NCI-H2081 treated with DMSO at 0.1 percent for 48 hours (cell line): Measurements from ENCODE around the gene PLEKHG1.

Experiments
- DNase-seq: peaks from one replicate; lab custom pipeline; 2025; lab: John Stamatoyannopoulos, UW

Gene PLEKHG1

DNA sequence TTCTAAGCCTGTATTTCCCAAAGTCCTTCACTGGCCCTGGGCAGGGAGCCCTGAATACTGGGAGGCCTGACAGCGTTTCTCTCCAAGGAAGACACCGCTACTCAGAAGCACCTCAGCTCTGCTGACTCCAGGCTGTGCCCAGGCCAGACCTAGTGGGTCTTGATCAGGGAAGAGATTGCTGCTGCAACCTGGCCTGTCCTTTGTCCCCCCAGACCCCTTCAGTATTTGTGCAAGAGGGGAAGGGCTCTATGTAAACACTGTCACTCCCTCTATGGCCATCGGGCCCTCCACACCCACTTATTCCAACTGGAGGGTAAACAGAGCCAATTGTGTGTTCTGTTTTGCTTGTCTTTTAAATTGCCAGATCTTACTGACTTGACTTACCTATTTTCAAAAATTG lies 20.6 kb downstream of the PLEKHG1 start:
- no peak for DNase-seq

DNA sequence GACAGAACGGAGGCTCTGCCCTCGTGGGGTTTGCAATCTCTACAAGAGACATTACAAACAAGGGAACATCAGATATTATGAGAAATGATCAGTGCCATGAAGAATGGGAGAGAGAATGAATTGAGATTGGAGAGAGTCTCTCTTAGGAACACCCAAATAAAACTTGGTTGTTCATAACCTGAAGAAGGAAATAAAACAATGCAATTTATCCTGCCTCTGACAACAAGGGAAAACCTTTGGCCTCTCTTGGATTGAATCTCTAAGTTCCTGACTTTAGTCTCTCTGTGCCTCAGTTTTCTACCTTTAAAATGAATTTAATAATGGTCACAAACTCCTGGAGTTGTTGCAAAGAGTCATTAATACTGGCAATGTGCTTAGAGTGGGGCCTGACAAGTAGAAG lies 21.1 kb downstream of the PLEKHG1 start:
- no peak for DNase-seq

DNA sequence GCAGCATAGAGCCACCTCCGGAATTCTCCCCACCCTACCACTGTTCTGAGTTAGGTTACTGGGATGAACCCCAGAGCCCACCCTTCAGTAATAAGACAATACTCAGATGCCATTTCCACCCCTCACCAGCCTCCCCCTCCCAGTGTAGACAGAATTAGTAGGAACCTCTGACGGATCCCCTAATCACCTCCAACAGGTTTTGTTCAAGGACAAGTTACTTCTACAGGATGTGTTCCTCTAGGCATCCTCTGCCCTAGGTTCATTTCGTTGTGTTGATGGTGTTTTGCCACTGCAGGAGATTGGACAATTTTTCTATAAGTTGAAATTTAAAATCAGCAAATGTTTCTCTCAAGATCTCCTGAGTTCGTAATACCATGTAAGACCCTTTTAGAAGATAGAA lies 22.8 kb downstream of the PLEKHG1 start:
- DNase-seq = no peak

DNA sequence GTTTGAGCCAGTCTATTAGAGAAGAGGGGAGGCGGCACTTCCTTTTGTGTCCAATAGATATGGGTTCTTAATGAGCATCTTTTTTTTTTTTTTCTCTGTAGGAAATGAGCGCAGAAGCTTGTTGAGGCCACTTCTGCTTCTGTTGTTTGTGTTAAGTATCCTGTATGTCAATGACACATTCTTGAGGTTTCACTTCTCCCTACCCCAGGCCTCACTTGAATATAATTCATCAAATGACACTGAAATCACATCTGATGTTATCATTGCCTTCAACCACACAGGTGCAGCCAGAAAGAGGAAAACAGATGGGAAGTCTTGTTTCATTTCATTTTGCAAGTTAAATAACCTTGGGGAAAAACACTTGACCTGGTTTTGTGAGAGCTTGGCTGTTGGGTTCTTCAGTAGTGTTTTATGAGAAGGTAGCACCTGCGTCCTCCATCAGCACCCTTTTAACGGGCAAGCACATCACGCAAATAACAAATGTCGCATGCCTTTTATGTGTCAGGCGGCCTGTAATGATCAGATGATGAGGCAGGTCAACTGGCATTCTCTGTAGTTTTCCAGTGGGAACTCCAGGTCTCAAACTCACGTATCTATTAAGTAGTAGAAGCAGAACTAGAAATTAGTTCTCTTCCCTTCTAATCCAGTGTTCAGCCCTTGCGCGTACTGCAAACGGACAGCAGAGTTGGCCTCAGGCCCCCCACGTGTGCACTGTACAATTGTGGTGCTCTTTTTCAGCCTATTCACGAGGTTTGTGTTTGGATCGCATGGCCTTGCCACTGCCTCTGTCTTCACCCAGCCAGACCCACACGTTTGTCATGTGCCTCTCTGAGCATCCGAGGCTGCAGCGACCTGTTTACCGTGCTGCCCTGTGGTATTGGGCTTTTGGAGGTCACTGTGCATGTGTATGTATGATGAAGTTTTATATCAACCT lies 23.5 kb downstream of the PLEKHG1 start:
- no peak for DNase-seq

DNA sequence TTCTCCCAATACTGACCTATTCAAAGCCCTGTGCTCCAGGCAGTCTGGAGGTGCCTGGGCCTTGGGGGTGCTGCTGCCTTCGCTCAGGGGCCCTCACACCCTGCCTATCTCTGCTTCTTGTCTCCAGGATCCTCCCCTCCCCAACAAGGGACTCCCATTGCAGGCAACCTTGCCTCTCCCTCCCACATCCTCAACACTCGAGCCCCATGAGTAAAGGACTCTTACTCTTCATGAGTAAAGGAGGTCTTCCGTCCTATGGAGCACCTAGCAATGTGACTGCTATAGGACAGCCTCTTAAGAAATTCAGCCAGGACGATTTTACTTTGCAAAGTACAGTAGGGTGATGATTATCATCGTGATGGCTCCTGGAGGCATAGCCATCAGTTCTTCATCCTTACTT lies 24.5 kb downstream of the PLEKHG1 start:
- no peak for DNase-seq

DNA sequence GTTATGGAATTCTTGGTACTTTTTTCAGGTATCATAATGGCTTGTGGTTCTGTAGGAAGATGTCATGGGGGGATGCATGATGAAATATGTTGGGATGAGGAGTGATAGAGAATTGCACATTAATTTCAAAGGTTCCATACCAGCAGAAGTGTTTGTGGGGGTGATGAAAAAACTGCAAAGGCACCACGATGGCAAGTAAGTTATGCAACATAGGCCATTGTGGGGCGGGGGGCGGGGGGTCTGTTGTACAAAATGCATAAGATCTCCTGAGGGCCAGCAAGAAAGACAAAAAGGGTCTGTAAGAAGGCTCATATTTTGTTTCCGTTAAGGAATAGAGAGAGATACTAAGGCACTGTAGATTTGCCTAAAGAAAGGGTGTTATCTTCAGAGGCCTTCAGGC lies 26.2 kb downstream of the PLEKHG1 start:
- no peak for DNase-seq

DNA sequence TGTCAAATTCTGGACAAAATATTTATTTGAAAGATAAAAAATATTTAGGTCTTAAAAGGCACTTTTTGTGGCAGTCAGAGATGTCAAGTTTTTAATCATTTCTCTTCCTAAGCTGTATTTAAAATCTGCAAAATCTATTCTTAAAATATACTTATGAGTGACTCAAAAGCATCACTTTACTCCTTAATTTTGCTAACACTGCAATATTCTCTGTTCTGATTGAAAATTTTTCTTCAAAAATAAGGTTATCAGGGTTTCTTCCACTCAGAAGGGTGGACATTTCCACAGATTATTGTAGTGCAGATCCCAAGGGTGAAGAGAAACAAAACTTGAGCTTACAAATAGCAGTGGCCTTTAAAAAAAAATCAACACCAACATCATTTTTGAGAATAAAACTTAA lies 27.5 kb downstream of the PLEKHG1 start:
- no peak for DNase-seq

DNA sequence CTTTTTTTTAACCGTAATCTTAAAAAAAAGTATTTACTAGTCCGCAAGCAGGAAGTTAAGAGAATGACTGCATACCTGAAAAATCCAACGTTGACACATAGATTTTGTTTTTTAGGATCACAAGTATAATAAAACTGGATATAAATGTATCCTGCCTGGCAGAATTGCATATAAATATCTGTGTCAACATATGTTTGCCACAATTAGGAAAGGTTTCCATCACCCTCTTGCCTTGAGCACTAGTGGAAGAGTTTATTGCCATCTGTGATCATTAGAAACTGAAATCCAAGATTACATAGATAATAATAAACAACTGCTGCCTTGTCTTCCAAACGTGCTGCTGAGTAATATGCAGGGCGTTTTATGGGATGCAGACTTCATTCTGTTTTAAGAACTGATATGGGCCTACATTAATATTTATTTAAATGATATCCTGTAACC lies 27.9 kb downstream of the PLEKHG1 start:
- no peak for DNase-seq

DNA sequence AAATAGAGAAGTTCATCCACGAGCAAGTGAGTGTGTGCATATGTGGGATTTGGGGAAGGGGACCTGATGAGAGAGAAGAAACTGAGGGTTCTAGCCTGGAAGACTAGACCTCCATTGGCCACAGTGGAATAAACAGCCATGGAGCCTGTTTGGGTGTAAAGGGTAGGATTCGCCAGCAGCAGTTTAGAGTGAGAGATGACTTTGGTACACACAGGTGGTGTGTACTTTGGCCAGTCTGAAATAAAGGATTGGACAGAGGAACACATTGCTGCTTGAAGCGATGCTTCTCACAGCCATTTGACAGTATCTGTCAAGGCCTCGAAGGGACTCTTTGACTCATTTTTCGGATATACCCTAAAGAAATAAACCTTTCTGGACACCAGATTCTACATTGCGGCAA lies 29.2 kb downstream of the PLEKHG1 start:
- no peak for DNase-seq

DNA sequence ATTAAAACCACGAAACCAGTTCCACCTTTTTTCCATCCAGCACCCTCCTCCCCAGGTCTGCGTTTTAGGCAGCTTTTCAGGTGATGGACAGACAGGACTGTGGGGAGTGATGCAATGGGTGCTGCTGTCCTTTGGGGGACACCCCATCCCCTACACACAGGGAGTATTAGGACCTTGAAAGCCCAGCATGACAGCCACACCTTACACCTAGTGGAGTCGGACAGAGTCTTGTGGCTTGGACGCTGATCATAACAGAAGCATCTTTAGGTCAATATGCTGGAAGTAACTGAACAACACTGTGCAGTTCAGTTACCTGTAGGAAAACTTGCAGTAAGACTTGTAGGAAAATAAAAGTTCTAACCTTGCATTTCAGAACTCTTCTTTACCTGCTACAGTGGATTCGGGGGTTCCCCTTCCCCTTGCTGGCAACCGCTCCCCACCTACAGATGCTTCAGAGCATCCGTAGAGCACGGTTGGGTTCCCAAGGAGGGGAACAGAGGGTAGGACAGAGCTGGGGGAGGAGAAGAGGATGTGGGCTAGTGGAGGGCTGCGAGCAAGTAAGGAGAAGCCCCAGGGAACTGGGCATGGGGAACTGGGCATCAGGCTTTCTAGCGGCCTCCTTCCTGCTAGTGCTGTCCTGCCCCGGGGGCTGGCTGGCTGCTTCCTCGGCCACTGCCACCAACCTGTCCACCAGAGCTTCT lies 31.7 kb downstream of the PLEKHG1 start:
- DNase-seq = no peak

DNA sequence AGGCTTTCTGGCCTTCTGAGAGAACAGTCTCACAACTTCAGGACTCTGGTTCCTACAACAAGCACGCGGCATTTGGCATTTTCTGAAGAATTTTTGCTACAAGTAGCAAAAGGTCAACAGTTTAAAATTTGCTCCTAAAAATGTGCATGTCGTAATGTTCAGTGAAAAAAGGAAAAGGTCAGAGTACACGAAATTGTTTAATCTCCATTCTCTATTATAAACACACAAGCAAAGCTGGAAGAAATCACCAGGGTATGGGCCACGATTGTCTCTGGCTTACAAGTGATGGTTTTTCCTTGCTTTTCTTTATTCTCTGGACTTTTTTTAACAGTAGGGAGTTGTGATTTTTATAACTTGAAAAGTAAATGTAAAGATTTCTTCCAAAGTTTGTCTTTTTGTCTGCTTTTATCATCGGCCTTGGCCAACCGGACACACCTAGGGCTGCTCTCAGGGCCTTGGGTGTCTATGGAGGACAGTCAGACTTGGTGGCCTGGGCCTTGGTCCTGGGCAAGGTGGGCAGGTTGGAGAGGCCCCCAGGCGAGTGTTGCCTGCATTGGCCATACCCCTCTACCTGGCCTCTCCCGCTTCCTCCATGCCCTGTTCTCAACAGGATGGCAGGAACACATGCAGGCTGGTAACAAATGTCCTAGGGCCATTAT lies 32.4 kb downstream of the PLEKHG1 start:
- no peak for DNase-seq

DNA sequence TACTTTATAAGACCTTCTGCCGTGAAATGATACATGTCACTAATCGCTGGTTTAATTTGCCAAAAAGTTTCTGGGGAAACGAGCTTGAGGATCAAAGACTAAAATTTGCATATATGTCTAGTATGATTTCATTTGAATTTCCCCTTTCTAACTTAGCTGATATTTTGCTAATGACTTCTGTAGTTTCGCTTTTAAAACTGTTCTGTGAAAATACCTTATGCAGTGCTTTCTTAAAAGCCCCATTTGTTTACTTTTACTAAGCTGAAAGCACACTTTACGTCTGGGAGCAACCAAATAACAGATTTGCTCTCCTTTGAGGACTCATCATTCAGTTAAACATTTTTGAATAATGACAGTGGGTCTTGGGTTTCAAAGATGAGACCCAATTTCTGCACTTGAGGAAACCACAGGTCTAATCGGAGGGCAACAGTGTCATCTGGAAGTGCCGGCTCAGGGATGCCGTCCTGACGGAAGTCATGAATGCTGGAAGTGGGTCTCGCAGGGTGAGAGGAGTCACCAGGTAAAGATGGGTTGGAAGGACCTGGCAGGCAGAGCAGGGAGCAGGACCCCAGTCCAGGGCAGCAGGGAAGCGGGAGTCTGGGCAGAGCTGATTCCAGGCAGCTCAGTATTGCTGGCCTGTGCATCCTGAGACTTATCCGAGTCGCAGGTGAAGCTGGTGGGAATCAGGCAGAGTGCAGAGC lies 33.2 kb downstream of the PLEKHG1 start:
- DNase-seq = no peak

DNA sequence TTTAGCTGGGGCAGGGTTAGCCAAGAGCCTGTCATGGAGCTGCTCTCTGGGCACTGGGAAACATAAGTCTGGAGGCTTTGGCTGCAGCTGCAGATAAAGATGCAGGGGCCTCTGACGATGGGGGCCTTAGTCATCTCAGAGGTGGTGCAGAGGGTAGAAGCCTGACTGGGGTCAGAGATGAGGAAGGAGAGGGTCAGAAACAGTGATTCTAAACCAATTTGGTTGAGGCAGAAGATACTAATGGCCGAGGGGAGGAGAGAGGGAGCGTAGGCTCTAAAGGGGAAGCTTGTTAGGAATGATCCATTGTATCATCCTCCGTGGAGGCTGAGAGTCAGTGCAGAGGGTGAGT lies 33.8 kb downstream of the PLEKHG1 start:
- no peak for DNase-seq

DNA sequence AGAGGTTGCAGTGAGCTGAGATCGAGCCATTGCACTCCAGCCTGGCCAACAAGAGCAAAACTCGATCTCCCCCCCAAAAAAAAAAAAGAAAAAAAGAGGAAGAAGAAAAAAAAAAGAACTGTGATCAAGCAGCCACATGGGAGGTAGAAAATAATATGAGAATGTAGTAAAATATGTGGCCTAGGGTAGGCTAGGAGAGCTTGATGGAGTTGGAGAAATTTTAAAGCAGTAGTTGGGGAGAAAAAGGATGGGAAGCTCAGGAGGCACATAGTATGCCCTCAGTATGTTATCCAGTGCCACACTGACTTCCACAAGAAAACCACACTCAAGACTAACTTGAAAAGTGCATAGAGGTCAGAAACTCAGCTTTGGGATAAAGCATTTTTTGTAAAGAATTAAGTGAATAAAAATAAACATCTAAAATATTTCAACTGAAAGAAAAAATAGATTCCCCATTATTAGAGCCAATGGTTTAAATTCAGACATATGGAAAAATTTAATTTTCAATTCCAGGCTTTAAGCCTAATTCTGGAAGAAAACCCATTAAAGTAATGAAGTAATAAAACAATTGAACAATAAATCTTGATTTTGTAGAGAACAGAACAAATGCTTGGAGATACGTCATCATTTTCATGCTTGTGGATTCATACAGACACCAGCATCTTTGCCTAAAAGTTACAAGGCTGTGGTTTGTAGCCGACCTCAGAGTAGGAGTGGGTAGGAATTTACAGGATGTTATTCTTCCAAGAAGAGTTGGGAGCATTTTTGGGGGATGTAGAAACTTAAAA lies 34.7 kb downstream of the PLEKHG1 start:
- no peak for DNase-seq

DNA sequence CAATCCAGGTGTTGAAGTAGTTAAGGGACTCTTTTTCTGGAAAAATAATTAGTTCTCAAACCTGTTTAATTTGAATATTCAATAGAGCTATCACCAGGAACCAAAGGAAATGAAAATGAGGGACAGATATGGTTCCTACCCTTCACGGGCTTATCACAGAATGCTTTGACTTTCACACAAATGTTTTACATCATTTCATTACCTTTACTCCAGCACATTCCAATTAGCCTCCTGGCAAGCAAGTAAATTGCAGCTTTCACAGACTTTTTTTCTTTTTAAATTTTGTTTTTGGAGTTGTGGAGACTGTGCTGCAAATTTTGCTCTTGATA lies 35.2 kb downstream of the PLEKHG1 start:
- no peak for DNase-seq

DNA sequence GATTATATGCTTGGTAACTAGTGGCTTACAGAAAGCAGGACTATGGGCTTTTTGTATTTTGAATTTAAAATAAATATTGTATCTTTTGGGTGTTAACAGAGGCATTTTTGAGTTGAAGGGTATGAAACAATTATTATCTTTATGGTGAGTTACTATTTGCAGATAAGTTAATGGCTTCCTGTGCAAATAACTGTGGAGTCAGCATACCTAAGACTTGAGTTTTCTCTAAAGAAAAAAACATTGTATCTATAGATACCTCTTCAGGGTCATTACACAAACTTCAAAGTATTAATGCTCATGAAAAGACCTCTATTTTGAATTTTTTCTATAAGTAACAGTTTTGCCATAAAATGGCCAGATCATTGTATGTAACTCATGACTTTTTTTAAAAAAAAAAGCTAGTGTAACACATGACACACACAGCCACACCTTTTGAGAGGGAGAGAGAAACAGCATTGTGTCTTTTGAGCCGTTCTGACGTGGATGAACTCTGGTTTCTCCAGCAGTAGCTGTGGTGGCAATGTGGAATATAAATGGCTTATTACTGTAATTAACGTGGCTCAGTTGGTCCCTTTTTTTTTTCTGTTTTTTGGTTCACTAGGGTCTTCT lies 36.3 kb downstream of the PLEKHG1 start:
- DNase-seq = no peak

DNA sequence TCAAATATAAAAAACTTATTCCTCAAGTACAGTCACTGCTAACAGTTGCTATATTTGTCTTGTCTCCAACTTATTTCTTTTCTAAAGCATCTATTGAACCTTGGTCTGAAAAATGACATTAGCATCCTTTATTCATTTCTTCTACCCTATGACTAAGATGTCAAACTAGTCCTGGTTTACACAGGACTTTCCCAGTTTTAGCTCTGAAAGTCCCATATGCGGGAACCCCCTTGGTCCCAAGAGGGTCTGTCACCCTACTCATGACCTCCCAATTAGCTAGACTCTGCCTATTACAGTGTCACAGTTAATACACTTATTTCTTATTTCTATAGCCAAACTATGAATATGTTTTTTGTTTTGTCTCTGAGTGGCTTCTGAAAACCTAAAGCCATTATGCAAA lies 37.1 kb downstream of the PLEKHG1 start:
- DNase-seq = no peak

DNA sequence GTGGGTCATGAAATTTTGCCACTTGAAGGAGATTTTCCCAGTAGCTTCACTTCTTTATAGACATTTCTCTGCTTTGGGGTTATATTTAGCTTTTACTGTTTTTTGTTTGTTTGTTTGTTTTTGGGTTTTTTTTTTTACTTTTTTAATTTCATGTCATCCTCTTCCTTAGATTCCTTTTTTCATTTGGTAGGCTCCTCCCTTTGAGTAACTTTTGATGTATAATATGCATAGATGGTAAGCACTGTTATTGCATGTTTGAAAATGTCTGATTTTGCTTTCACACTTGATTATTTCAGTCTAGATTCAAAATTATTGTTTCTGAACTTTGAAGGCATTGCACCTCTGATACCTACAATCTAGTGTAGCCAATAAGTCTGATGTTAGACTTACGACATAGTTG lies 37.6 kb downstream of the PLEKHG1 start:
- DNase-seq = no peak

DNA sequence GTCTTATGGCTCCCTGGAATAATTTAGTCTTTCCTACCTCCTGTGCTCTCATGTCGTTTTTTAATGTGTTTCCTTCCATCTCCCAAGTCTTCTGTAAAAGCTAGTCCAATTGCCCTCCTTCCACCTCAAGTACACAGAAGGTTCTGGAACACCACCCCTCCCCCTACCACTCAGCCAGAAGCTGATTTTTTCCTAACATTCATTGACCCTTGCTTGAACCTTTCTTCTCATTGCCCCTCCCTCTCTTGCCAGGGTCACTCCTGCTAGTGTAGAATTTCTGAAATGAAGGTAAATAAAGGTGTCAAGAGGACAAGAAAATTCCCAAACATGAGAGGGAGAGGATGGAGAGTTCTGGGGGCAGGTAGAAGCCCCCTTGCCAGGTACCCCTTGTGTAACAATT lies 38.6 kb downstream of the PLEKHG1 start:
- no peak for DNase-seq

DNA sequence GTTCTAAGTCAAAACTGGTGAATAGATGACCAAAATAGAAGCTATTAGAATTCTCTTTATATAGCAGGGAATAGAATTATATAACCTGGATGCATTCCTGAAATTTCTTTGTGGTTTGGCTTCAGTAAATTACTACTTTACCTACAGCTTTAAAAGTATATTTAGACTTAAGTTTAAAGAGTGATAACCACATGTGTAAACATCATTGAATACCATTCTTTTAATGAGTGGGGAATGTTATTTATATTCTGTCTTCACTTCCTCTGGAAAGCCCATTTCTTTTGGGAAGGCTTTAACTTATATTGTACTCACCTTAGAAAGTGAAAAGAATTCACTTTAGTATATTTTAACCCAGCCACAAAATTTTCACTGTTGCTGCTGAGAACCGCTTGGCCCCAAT lies 39.1 kb downstream of the PLEKHG1 start:
- DNase-seq = no peak

DNA sequence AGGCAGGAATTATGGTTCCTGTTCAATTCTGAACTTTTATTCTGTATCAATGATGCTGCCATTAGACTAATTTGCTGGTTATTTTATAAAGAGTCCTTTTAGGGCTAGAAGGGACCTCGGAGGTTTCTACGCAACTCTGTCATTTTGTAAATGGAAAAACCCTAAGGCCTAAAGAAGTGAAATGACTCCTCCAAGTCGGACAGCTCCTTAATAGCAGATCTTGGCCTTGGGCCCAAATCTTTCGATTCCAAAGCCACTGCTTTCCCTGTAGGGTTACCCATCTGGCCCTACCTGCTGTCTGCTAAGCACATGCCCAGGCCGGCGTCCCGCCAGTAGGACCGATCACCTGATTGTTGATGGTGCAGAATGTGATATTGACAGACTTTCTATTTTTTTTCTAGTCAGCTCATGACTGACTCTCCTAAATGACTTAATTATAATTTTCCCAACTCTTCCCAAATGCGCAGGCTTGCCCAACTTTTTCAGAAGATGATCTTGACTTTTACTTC lies 40.2 kb downstream of the PLEKHG1 start:
- DNase-seq = no peak
